Dendritic cell treated with granulocyte-macrophage colony-stimulating factor and Interleukin-4, amounts not matched to agents 40 ng/mL and 50 ng/mL, for 4 days (primary cell): ENCODE results near the gene FAM120A.

Experiments
- H3K27ac Mint-ChIP-seq: one replicate; pipeline ENCODE4 v1.8.0; 2022; ENCODE audit warnings: mild to moderate bottlenecking, mixed read lengths
- H3K27me3 Mint-ChIP-seq: one replicate; pipeline ENCODE4 v1.8.0; 2022; ENCODE audit warnings: mild to moderate bottlenecking, mixed read lengths
- H3K36me3 Mint-ChIP-seq: one replicate; pipeline ENCODE4 v1.8.0; 2022; ENCODE audit warnings: low read depth, mixed read lengths
- H3K4me1 Mint-ChIP-seq: one replicate; pipeline ENCODE4 v1.8.0; 2022; ENCODE audit warnings: low read depth, mixed read lengths
- H3K4me3 Mint-ChIP-seq: one replicate; pipeline ENCODE4 v1.8.0; 2022; ENCODE audit warnings: mild to moderate bottlenecking, moderate library complexity, mixed read lengths
- H3K9me3 Mint-ChIP-seq: one replicate; pipeline ENCODE4 v1.8.0; 2022; ENCODE audit warnings: mixed read lengths
- intact Hi-C: fragments of 100-400 bp; cut with micrococcal nuclease; formaldehyde crosslinking; loops from one replicate; pipeline ENCODE4 v1.15.0; 2022

FAM120A gene

GRCh38 chr9:93568169-93568568 is 116.7 kb downstream of the FAM120A start:
- H3K4me3 Mint-ChIP-seq, result no peak overlapping the region
- H3K27ac Mint-ChIP-seq, result peak overlapping the region; percentile 91
- no peaks in the 10 kb centered on the region for H3K27me3 Mint-ChIP-seq
- intact Hi-C loops, result loop anchor here (5.0 kb wide), 2 partner anchors 66 to 461 kb away; no protein-coding TSS in a partner anchor
- H3K9me3 Mint-ChIP-seq, result peaks cover 16% of the 10 kb centered on the region
- peaks cover 37% of the 10 kb centered on the region for H3K36me3 Mint-ChIP-seq
- H3K4me1 Mint-ChIP-seq, result peaks cover 52% of the 10 kb centered on the region

GRCh38 chr9:93569621-93570174 is 118.2 kb downstream of the FAM120A start:
- H3K36me3 Mint-ChIP-seq, result peaks cover 22% of the 10 kb centered on the region
- intact Hi-C loops, result loop anchor here (5.0 kb wide), 2 partner anchors 67 to 462 kb away; no protein-coding TSS in a partner anchor
- no peaks in the 10 kb centered on the region for H3K27me3 Mint-ChIP-seq
- peaks cover 67% of the 10 kb centered on the region for H3K4me1 Mint-ChIP-seq
- no peak overlapping the region for H3K4me3 Mint-ChIP-seq
- H3K9me3 Mint-ChIP-seq, result peaks cover 16% of the 10 kb centered on the region
- H3K27ac Mint-ChIP-seq, result peak overlapping the region; percentile 64

GRCh38 chr9:93572221-93572620 is 120.7 kb downstream of the FAM120A start:
- intact Hi-C loops, result no loop called here
- H3K27ac Mint-ChIP-seq, result peak overlapping the region; percentile 99
- peaks cover 65% of the 10 kb centered on the region for H3K4me1 Mint-ChIP-seq
- peaks cover 26% of the 10 kb centered on the region for H3K36me3 Mint-ChIP-seq
- H3K27me3 Mint-ChIP-seq, result no peaks in the 10 kb centered on the region
- peaks cover 16% of the 10 kb centered on the region for H3K9me3 Mint-ChIP-seq
- no peak overlapping the region for H3K4me3 Mint-ChIP-seq

DNA sequence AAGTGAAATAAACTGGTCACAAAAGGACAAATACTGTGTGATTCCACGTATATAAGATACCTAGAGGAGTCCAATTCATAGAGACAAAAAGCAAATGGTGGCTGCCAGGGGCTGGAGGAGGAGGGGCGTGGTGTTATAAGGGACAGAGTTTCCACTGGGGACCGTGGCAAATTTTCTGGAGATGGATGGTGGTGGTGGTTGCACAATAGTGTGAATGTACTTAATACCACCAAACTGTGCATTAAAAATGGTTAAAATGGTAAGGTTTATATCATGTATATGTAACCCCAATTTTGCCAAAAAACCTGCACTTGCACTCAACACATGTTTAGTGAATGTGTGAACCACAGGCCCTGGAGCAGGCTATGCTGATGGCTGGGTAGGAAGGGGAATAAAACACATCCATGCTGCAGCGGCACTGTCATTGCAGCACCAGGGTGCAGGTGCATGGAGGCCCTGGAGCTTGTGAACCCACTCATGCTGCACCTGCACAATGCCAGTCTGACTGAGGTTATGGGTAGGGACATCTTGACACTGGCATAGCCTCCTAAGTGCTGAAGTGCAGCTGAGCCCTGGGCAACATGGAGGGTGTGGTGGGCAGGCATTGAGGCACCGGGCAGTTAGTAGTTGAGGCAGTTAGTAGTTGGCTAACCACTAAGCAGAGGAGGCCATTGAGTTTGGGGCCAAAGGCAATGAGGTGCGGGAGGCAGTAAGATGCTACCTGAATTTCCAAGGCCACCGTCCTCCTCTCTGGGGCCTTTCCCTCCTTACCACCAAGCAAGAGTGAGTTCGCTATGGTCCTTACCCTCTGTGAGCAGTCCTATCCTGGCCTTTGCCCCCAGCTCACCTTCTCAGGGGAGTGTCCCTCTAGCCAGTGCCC is 121.4 kb downstream of the FAM120A start:
- Mint-ChIP-seq H3K36me3 (peaks cover 31% of the 10 kb centered on the region), H3K9me3 (peaks cover 16% of the 10 kb centered on the region), H3K4me3 (no peak overlapping the region), H3K27ac (peak overlapping the region; percentile 99), H3K27me3 (no peaks in the 10 kb centered on the region), H3K4me1 (peaks cover 63% of the 10 kb centered on the region)
- intact Hi-C loops, result no loop called here

DNA sequence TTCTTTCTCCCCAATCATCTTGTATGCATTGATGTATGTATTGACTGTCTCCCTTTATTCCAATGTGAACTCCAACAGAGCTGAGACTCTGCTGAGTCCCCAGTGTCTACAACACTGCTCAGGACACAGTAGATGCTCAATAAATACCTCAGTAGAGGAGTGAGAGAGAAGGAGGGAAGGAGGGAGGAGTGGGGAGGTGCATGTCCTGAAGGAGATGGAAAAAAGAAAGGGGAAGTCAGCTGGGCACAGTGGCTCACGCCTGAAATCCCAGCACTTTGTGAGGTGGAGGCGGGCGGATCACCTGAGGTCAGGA is 122.0 kb downstream of the FAM120A start:
- Mint-ChIP-seq H3K36me3 (peaks cover 31% of the 10 kb centered on the region), H3K9me3 (peaks cover 16% of the 10 kb centered on the region), H3K27me3 (no peaks in the 10 kb centered on the region), H3K4me1 (peaks cover 63% of the 10 kb centered on the region), H3K27ac (peak overlapping the region; percentile 99), H3K4me3 (no peak overlapping the region)
- intact Hi-C loops, result no loop called here

DNA sequence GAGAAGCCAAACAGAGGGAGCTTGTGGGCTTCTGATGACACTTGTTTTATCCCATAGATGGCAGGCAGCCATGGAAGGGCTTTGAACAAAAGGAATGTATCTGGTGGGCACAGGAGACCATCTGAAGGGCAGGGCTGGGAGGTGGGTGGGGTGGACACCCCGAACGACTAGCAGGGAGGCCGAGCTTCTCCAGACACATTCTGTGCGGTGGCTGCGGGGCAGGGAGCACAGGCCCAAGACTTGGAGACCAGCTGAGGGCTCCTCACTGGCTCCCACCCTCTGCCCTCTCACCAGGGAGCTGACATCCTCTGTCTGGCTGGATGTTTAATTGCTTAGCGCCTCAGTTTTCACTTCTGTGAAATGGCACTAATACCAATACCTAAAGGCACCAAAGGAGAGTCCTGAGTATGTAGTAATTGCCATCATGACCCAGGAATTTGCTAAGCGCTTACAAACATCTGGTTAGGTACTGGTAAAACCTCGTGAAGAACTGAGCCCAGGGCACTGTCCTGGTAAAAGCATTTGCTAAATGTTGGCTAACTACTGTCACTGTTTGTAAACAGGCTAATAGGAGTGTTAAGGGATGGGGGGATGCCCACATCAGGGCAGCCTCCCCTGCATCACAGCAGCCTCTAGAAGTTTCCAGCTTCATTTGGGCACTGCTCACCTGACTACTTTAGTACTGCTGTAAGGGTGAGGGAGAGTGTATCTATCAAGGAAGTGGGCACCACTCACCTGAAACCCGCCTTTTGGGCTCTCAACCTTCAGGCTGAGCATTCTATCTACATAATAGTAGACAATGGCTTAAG is 122.8 kb downstream of the FAM120A start:
- Mint-ChIP-seq H3K9me3 (peaks cover 16% of the 10 kb centered on the region), H3K4me1 (peaks cover 63% of the 10 kb centered on the region), H3K27ac (peak overlapping the region; percentile 99), H3K4me3 (no peak overlapping the region), H3K27me3 (no peaks in the 10 kb centered on the region), H3K36me3 (peaks cover 31% of the 10 kb centered on the region)
- intact Hi-C loops, result no loop called here

DNA sequence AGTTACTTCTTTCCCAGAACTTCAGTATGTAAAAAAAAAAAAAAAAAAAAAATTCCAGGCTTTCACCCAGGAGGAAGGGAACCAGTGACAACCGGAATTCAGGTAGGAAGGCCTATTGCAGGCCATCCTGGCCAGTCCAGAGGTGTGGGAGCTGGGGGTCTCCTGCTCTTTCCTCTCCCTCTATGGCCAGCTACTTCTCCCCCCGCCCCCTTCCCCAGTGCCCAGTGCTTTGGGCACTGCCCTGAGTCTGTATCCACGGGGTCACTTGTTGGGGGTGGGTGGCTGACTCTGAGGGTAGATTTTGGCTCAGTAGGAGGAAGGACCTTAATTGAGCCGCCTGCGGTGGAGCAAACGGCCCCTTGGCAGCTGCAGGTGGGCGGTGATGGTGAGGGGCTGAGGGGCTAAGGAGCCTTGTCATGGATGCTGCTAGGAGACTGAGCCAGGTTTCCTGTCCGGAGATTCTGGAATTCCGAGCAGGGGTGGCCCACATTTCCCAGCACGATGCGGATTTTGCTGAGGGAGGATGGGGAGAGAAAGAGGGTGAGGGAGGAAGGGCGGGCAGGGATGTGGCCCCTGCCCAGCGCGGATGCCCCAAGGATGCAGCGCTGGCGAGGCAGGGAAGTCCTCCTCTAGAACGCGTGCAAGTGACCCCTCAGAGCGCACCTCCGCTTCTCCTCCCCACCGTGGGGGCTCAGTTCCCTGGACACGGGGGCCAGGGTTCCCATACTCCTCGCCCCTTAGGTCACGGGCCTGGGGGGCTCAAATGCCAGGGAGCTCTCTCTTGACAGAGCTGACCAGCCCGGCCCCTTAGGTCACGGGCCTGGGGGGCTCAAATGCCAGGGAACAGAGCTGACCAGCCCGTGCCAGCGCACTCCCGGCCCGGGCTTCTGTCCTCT is 123.7 kb downstream of the FAM120A start:
- Mint-ChIP-seq H3K4me3 (peak overlapping the region; percentile 98), H3K9me3 (peaks cover 15% of the 10 kb centered on the region)

GRCh38 chr9:93575796-93576257 is 124.3 kb downstream of the FAM120A start:
- Mint-ChIP-seq H3K36me3 (peaks cover 24% of the 10 kb centered on the region), H3K4me3 (peak overlapping the region; percentile 98), H3K27me3 (no peaks in the 10 kb centered on the region), H3K27ac (peak overlapping the region; percentile 99), H3K4me1 (peaks cover 72% of the 10 kb centered on the region), H3K9me3 (peaks cover 8% of the 10 kb centered on the region)
- intact Hi-C loops, result loop anchor here (1.0 kb wide), 1 partner anchor 9 kb away; no protein-coding TSS in a partner anchor

More for the DNA sequence above, 123.7 kb downstream of the FAM120A start:
- H3K27ac Mint-ChIP-seq, result peak overlapping the region; percentile 99
- no peaks in the 10 kb centered on the region for H3K27me3 Mint-ChIP-seq
- H3K36me3 Mint-ChIP-seq, result peaks cover 31% of the 10 kb centered on the region
- H3K4me1 Mint-ChIP-seq, result peaks cover 65% of the 10 kb centered on the region
- intact Hi-C loops, result loop anchor here (1.0 kb wide), 1 partner anchor 8 kb away; no protein-coding TSS in a partner anchor

GRCh38 chr9:93576258-93577077 is 125.0 kb downstream of the FAM120A start, which contains the start of gene PHF2:
PHF2 (plus strand) TSS chr9:93576584; CDS start chr9:93576774, 190 bp downstream.
- H3K36me3 Mint-ChIP-seq, result peaks cover 18% of the 10 kb centered on the region
- H3K9me3 Mint-ChIP-seq, result peaks cover 2% of the 10 kb centered on the region
- H3K4me3 Mint-ChIP-seq, result peak within 1 kb of the TSS; percentile 98
- H3K4me1 Mint-ChIP-seq, result peaks cover 78% of the 10 kb centered on the region
- H3K27ac Mint-ChIP-seq, result peak within 1 kb of the TSS; percentile 99
- no peaks in the 10 kb centered on the region for H3K27me3 Mint-ChIP-seq
- intact Hi-C loops, result no loop called here

DNA sequence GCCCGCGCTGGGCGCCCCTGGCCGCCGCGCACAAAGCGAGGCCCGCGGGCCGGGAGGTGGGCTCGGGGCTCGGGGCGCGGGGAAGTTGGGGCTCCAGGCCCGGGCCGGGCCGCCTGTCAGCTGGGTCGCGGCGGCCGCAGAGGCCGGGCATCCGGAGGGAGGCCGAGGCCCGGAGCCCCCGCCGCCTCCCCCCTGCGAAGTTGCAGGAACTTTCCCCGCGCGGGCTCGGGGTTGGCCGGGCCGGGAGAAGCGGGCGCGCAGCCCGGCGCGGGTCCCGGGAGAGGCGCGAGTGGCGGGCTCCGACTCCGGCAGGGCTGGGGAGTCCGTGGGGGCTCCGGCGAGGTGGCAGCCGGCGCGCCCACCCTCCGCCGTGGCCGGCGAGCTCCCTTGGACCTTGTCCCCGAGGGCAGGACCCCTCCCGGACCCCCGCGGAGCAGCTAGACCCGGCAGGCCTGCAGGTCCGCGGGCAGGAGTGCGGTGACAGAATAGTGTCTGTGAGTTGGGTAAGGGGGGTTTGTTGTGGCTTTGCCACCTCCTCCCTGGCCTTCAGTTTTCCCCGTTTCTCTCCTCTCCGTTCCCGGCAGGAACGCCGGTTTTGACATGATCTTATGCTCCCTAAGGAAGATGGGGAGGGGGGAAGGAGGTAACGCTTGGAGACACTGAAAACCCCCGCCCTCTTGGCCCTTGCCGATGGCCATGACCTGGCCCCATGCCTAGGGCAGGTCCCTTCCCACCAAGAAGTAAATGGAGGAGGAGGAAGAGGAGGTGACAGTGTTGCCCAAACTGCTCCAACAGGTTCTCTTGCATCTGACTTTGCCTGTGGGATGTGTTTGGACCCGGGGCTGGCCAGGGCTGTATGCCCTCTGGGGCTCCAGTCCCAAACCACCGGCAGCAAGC is 125.8 kb downstream of the FAM120A start:
- H3K4me1 Mint-ChIP-seq, result peaks cover 85% of the 10 kb centered on the region
- H3K27ac Mint-ChIP-seq, result peak overlapping the region; percentile 82
- intact Hi-C loops, result no loop called here
- peaks cover 18% of the 10 kb centered on the region for H3K36me3 Mint-ChIP-seq
- H3K4me3 Mint-ChIP-seq, result peak overlapping the region; percentile 83
- H3K9me3 Mint-ChIP-seq, result no peaks in the 10 kb centered on the region
- no peaks in the 10 kb centered on the region for H3K27me3 Mint-ChIP-seq

DNA sequence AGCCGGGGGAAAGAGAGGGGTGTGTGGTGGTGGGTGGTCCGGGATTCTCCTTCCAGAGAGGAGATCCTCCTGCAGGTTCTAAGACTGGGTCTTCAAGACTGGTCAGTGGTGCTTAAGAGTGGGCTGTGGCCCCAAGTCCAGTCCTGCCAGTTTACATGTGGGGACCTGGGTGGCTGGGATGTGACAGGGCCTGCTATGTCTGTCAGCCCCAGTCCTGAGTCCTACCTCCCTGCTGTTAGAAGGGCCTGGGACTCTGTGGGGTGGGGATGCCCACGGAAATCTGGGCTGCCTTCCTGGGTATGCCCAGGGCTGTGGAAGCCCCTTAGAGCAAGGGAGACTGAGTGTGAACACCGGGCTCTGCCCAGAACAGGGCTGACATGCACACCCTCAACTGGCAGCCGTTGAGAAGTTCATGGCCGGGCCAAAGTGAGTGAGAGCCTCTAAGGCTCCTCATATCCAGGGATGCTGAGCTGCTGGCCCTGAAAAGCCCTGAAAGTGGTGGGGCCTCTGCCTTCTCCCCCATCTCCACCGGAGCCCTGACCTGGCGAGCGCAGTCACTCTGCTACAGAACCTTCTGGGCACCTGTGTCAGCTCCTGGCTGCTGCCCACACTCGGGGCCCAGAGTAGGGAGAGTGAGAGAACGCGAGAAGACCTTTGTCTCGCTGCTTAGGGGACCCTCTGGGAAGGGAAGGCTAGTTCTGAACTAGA is 126.6 kb downstream of the FAM120A start:
- peaks cover 85% of the 10 kb centered on the region for H3K4me1 Mint-ChIP-seq
- H3K27ac Mint-ChIP-seq, result peak overlapping the region; percentile 82
- intact Hi-C loops, result no loop called here
- no peaks in the 10 kb centered on the region for H3K27me3 Mint-ChIP-seq
- no peaks in the 10 kb centered on the region for H3K9me3 Mint-ChIP-seq
- peaks cover 18% of the 10 kb centered on the region for H3K36me3 Mint-ChIP-seq
- H3K4me3 Mint-ChIP-seq, result peak overlapping the region; percentile 83
